ENCODE measurements around the gene RIBC1. TPM values are rescaled to one million over a fixed set of nuclear protein-coding genes. Genes with fewer than 3 reads are reported as not detected.

RIBC1 gene
- total RNA-seq, 4 donors from 2014 or later = 0.65 to 1.1 (median 0.94) TPM

DNA sequence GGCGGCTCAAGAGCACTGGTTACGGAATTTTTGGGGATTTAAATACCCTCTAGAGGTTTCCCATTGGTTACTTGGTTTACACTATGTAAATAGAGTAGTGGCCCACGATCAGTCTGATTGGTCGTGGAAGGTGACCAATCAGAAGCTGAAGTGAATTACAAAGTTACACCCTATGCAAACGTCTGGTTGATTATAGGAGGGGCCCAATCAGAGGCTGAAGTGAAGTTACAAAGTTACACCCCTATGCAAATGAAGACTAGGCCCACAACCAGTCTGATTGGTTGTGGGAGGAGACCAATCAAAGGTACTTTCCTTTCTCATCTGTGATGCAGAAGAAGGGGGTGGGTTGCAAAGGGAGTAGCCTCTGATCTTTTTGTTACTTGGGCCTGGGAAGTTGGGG is 56.6 kb downstream of the RIBC1 start:
- intact Hi-C loops (cut with DNase I; ENCODE audit: low total_unique reads) = no loop called here
- H3K4me3 ChIP-seq (ENCODE audit: low read depth, poor library complexity, severe bottlenecking) = no peak overlapping the region
- 74 to 77% methylated on average over 5 of the region's 5 CpGs for WGBS, 2 donors
- DNase-seq (ENCODE audit: low spot score in 2 of 2) = no peak
- TF ChIP-seq, protein P1, sequence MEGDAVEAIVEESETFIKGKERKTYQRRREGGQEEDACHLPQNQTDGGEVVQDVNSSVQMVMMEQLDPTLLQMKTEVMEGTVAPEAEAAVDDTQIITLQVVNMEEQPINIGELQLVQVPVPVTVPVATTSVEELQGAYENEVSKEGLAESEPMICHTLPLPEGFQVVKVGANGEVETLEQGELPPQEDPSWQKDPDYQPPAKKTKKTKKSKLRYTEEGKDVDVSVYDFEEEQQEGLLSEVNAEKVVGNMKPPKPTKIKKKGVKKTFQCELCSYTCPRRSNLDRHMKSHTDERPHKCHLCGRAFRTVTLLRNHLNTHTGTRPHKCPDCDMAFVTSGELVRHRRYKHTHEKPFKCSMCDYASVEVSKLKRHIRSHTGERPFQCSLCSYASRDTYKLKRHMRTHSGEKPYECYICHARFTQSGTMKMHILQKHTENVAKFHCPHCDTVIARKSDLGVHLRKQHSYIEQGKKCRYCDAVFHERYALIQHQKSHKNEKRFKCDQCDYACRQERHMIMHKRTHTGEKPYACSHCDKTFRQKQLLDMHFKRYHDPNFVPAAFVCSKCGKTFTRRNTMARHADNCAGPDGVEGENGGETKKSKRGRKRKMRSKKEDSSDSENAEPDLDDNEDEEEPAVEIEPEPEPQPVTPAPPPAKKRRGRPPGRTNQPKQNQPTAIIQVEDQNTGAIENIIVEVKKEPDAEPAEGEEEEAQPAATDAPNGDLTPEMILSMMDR (IDR thresholded peaks at IDR 0.05) = no peak
- TF ChIP-seq POLR2A (IDR thresholded peaks at IDR 0.05) = no peak

Small RNA genes lying within 50 kb of the gene (microRNA-seq; reads per million reads assigned to microRNA genes)
- gene MIR6857 (ENCODE audit: borderline number of aligned reads in 1 of 2, borderline replicate concordance in 2 of 2) = 0 reads per million in 2 donors

Other genes starting within 250 kb of the RIBC1 start
- 100 to 1,000 TPM in 3 of 4 donors, 10 to 100 TPM in 1; 81.8 to 210 (median 145) TPM for gene KDM5C, start 197.7 kb upstream of the RIBC1 start, total RNA-seq
- gene IQSEC2, start 141.3 kb upstream of the RIBC1 start, total RNA-seq = 10 to 100 TPM; 16.3 to 24.2 (median 17.5) TPM
- gene SMC1A, start 219 bp upstream of the RIBC1 start, total RNA-seq = 10 to 100 TPM; 23.0 to 48.9 (median 30.4) TPM
- 100 to 1,000 TPM in 1 of 4 donors, 10 to 100 TPM in 3; 61.2 to 109 (median 83.3) TPM for gene HSD17B10, start 11.5 kb downstream of the RIBC1 start, total RNA-seq

Data from lower leg skin (tissue), 4 donors.